ENCODE results near the gene TGFBR2.

TGFBR2 gene

DNA sequence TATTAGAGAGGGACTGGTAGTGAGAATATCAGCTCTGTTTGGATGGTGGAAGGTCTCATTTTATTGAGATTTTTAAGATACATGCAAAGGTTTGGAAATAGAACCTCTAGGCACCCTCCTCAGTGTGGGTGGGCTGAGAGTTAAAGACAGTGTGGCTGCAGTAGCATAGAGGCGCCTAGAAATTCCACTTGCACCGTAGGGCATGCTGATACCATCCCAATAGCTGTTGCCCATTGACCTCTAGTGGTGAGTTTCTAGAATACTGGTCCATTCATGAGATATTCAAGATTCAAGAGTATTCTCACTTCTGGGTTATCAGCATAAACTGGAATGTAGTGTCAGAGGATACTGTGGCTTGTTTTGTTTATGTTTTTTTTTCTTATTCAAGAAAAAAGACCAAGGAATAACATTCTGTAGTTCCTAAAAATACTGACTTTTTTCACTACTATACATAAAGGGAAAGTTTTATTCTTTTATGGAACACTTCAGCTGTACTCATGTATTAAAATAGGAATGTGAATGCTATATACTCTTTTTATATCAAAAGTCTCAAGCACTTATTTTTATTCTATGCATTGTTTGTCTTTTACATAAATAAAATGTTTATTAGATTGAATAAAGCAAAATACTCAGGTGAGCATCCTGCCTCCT, 87.2 kb downstream of the TGFBR2 start:
- TF ChIP-seq, protein P1, sequence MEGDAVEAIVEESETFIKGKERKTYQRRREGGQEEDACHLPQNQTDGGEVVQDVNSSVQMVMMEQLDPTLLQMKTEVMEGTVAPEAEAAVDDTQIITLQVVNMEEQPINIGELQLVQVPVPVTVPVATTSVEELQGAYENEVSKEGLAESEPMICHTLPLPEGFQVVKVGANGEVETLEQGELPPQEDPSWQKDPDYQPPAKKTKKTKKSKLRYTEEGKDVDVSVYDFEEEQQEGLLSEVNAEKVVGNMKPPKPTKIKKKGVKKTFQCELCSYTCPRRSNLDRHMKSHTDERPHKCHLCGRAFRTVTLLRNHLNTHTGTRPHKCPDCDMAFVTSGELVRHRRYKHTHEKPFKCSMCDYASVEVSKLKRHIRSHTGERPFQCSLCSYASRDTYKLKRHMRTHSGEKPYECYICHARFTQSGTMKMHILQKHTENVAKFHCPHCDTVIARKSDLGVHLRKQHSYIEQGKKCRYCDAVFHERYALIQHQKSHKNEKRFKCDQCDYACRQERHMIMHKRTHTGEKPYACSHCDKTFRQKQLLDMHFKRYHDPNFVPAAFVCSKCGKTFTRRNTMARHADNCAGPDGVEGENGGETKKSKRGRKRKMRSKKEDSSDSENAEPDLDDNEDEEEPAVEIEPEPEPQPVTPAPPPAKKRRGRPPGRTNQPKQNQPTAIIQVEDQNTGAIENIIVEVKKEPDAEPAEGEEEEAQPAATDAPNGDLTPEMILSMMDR (IDR thresholded peaks at IDR 0.05; ENCODE audit: insufficient read depth, low read length, poor library complexity, severe bottlenecking), result peak; percentile 67
- DNase-seq (ENCODE audit: extremely low read depth, insufficient read length), result peak; percentile 12

DNA sequence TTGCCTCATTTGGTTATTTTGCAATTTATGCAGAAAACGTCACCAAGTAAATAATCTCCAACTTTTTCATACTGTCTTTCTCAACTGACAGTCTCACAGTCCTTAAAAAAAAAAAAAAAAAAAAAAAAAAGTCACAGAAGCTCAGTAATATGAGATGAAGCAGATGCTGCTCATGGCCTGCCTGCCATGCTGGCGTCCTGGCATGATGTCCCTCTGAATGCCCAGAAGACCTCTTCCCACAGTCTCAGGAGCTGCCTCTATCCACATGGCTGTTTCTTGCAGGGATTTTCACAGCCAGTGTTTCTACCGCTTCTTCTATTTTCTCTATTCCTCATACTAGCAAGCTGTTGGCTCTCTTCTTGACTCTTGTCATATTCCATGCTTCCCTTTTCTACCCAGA, 87.7 kb downstream of the TGFBR2 start:
- Histone ChIP-seq H3K27me3 (replicated peaks; ENCODE audit: control insufficient read depth, insufficient read depth, low read length) (no peaks in the 10 kb centered on the region; the same call in 1 of the 2 replicates), H3K4me3 (replicated peaks; ENCODE audit: low read depth, low read length) (no peak overlapping the region), H3K36me3 (ENCODE audit: control insufficient read depth, insufficient read depth, low read length) (no peaks in the 10 kb centered on the region)
- TF ChIP-seq, protein P1 (IDR thresholded peaks at IDR 0.05; ENCODE audit: insufficient read depth, low read length, poor library complexity, severe bottlenecking), result no peak
- DNase-seq (ENCODE audit: extremely low read depth, insufficient read length), result no peak

More for the DNA sequence above, 87.2 kb downstream of the TGFBR2 start:
- H3K27me3 ChIP-seq (replicated peaks; ENCODE audit: control insufficient read depth, insufficient read depth, low read length), result no peaks in the 10 kb centered on the region; the same call in 1 of the 2 replicates
- H3K36me3 ChIP-seq (ENCODE audit: control insufficient read depth, insufficient read depth, low read length), result no peaks in the 10 kb centered on the region
- no peak overlapping the region for H3K4me3 ChIP-seq (replicated peaks; ENCODE audit: low read depth, low read length)

DNA sequence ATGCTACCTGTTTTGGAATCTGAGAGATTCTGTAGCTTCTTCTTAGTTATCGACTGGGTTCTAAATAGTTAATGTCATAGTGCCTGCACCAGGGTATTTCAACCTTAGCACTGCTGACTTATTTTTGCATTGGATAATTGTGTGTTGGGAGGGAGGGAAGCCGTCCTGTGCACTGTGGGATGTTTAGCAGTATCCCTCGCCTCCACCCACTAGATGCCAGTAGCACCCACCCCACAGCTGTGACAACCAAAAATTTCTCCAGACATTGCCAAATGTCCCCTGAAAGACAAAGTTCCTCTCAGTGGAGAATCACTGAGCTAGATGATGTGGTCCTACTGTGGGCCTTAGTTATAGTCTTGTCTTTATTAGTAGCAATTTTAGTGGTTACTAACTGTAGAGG, 88.3 kb downstream of the TGFBR2 start:
- Histone ChIP-seq H3K4me3 (replicated peaks; ENCODE audit: low read depth, low read length) (no peak overlapping the region), H3K36me3 (ENCODE audit: control insufficient read depth, insufficient read depth, low read length) (no peaks in the 10 kb centered on the region), H3K27me3 (replicated peaks; ENCODE audit: control insufficient read depth, insufficient read depth, low read length) (no peaks in the 10 kb centered on the region; the same call in 1 of the 2 replicates)
- TF ChIP-seq, protein P1 (IDR thresholded peaks at IDR 0.05; ENCODE audit: insufficient read depth, low read length, poor library complexity, severe bottlenecking), result no peak
- DNase-seq (ENCODE audit: extremely low read depth, insufficient read length), result no peak

DNA sequence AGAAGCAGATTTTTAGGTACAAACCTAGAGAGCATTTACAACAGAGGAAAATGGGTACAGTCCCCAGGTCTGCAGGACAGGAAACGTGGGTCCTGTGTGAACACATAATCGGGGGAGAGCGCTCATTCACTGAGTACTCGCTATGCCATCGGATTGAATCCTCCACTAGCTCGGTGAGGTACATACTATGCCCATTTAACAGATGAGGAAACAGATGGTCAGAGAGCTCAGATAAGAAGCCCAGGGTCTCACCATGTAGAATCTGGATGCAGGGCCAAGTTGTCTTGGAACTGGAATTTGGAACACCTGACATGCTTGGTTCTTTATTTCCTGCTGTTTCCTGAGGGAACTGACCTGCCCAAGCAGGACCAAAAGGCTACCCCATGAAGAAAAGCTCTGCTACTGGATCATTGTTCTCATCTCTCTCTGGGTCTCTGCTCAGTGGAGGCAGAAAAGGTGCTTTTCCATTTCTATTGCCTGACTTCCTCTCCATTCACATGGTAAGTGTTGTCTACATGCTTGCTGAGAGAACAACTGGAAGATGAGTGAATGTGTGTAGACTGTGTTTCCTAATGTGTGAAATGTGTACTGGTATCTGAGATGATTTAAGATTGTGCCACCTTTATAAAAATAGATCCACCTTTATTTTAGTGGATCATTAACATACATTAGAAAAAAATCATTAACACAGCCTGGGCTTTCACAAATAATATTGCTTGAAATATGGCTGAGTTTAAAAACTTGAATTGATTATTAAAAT, 89.1 kb downstream of the TGFBR2 start:
- H3K36me3 ChIP-seq (ENCODE audit: control insufficient read depth, insufficient read depth, low read length), result no peaks in the 10 kb centered on the region
- H3K4me3 ChIP-seq (replicated peaks; ENCODE audit: low read depth, low read length), result no peak overlapping the region
- TF ChIP-seq, protein P1 (IDR thresholded peaks at IDR 0.05; ENCODE audit: insufficient read depth, low read length, poor library complexity, severe bottlenecking), result no peak
- DNase-seq (ENCODE audit: extremely low read depth, insufficient read length), result no peak
- H3K27me3 ChIP-seq (replicated peaks; ENCODE audit: control insufficient read depth, insufficient read depth, low read length), result no peaks in the 10 kb centered on the region; the same call in 1 of the 2 replicates

DNA sequence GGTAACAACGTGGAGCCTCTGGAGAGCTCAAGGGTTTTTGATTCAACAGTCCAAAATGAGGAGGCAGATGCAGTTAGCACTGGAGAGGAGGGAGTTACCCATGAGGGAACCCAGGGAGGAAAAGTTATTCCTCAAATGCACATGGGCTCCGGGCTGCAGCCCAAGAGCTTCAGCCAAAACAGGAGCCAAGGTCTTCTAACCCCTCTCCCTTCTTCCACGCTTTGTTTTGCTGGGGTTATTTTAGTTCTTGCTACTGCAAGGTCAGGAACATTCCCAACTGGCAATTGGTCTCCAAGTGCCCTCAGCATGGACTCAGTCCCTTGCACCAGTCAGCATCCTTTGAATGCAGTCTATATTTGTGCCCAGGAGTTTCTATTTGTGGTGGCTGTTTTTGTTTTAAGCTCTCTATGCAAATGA, 90.0 kb downstream of the TGFBR2 start:
- TF ChIP-seq, protein P1 (IDR thresholded peaks at IDR 0.05; ENCODE audit: insufficient read depth, low read length, poor library complexity, severe bottlenecking), result no peak
- no peak for DNase-seq (ENCODE audit: extremely low read depth, insufficient read length)
- H3K4me3 ChIP-seq (replicated peaks; ENCODE audit: low read depth, low read length), result no peak overlapping the region
- H3K27me3 ChIP-seq (replicated peaks; ENCODE audit: control insufficient read depth, insufficient read depth, low read length), result no peaks in the 10 kb centered on the region; the same call in 1 of the 2 replicates
- no peaks in the 10 kb centered on the region for H3K36me3 ChIP-seq (ENCODE audit: control insufficient read depth, insufficient read depth, low read length)
